ENCODE data around the gene BNIP3. TPM values are rescaled to one million over a fixed set of nuclear protein-coding genes. Genes with fewer than 3 reads are reported as not detected.

Gene BNIP3
- total and polyA plus RNA-seq, 2 of the 8 experiments (the other 6 are each of a cell fraction or from before 2014, with no cell fraction given) = 25.8 to 58.9 TPM

DNA sequence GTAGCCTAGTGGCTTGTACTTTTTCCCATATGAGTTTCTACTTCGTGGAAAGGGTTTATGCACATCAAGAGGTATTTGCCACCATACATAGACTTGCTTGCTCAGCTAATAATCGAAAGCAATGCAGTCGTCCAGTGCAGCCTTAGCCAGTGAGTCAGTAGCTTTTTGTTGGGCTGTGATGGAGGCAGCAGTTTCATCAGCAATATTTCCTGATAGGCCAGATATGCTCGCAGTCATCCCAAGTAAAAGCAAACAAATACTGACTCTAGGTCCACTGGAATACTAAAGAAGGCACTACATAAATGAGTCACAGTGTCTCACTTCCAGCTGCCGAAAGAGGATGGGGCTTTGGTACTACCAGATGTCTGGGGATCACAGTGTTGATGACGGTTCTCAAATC lies 2.1 kb upstream of the BNIP3 start:
- FAIRE-seq = no peak
- H3K27ac ChIP-seq (ENCODE audit: low read depth, low read length) = no peak overlapping the region

More for the DNA sequence above, 2.1 kb upstream of the BNIP3 start:
- Histone ChIP-seq H2AFZ (ENCODE audit: low read length) (no peak overlapping the region), H3K79me2 (ENCODE audit: control insufficient read depth in 1 of 2, insufficient read depth in 2 of 2, low read length in 2 of 2) (peaks cover 3 to 12% of the 10 kb centered on the region in 2 experiments; a peak in 2 of 4 replicates), H3K27me3 (replicated peaks in 1 of 4; ENCODE audit: control insufficient read depth in 3 of 4, extremely low read depth in 1 of 4, insufficient read depth in 3 of 4, low read length in 3 of 4) (peaks cover 8 to 29% (median 24%) of the 10 kb centered on the region in 4 experiments), H2BK20ac (ENCODE audit: low read length) (no peak overlapping the region), H3K36me3 (ENCODE audit: control insufficient read depth in 2 of 4, insufficient read depth in 4 of 4, low read length in 3 of 4) (no peaks in the 10 kb centered on the region), H3K23me2 (ENCODE audit: low read depth, low read length) (peaks cover 12% of the 10 kb centered on the region), H2BK120ac (replicated peaks; ENCODE audit: low read depth, low read length) (no peak overlapping the region), H3K9me3 (ENCODE audit: insufficient read depth in 2 of 2, low read depth in 1 of 2, low read length in 1 of 2) (peaks cover 4 to 8% of the 10 kb centered on the region in 2 experiments; a peak in 1 of 4 replicates), H4K91ac (replicated peaks; ENCODE audit: insufficient read length, low read length) (no peak overlapping the region), H2BK5ac (ENCODE audit: low read depth, low read length) (no peak overlapping the region), H4K5ac (ENCODE audit: insufficient read length, low read depth, low read length) (no peak overlapping the region), H2BK15ac (ENCODE audit: low read length) (no peak overlapping the region), H3K56ac (replicated peaks; ENCODE audit: insufficient read length, low read depth, low read length) (no peak overlapping the region), H2BK12ac (ENCODE audit: low read depth, low read length) (no peak overlapping the region), H3K14ac (ENCODE audit: insufficient read length) (no peak overlapping the region), H3K4me2 (ENCODE audit: insufficient read depth in 1 of 2, low read depth in 2 of 2, low read length in 2 of 2) (no peak overlapping the region), H3K23ac (ENCODE audit: insufficient read length) (no peak overlapping the region), H3K79me1 (ENCODE audit: low read depth, low read length) (peaks cover 6% of the 10 kb centered on the region; the same call in 1 of the 2 replicates), H3K9ac (replicated peaks in 1 of 4; ENCODE audit: extremely low read depth in 1 of 4, low read depth in 3 of 4, low read length in 3 of 4) (no peak overlapping the region), H2AK5ac (ENCODE audit: low read depth, low read length) (no peak overlapping the region), H3K18ac (ENCODE audit: extremely low read depth, low read length) (no peak overlapping the region), H4K8ac (ENCODE audit: extremely low read depth, insufficient read depth, low read length) (no peak overlapping the region), H4K20me1 (replicated peaks in 1 of 2; ENCODE audit: control insufficient read depth in 1 of 2, insufficient read depth in 2 of 2, low read length in 2 of 2) (peaks cover 8 to 10% of the 10 kb centered on the region in 2 experiments), H3K4me3 (ENCODE audit: extremely low read depth in 1 of 4, insufficient read depth in 2 of 4, low read depth in 3 of 4, low read length in 4 of 4) (no peak overlapping the region), H3K4ac (replicated peaks; ENCODE audit: insufficient read length, low read depth, low read length) (no peak overlapping the region), H3K4me1 (replicated peaks in 1 of 4; ENCODE audit: control insufficient read depth in 3 of 4, insufficient read depth in 4 of 4, low read length in 3 of 4) (peaks cover 9 to 15% (median 10%) of the 10 kb centered on the region in 4 experiments)
- no peak for DNase-seq (ENCODE audit: low read depth in 1 of 2, low spot score in 2 of 2)
- CTCF ChIA-PET (ENCODE audit: partially characterized antibody) = interaction anchor here (1.1 kb wide), 1 partner anchor 39 kb away, joined by 5 read pairs; no protein-coding TSS in a partner anchor
- POLR2A ChIA-PET (ENCODE audit: partially characterized antibody) = no interaction called here
- TF ChIP-seq SIX5 (IDR thresholded peaks at IDR 0.05; ENCODE audit: low read depth, low read length) (no peak), SIRT6 (IDR thresholded peaks at IDR 0.05; ENCODE audit: low read length) (no peak)
- whole genome bisulfite sequencing, 2 experiments (ENCODE audit: extremely low coverage in 1 of 2, insufficient coverage in 1 of 2, insufficient read length in 1 of 2, insufficient replicate concordance in 2 of 2, low coverage in 1 of 2, low lambda C conversion rate in 2 of 2, missing lambda C conversion rate in 1 of 2) = 87% methylated on average over 6 of the region's 6 CpGs; no CpG with 5 or more reads in 1 of the 2 experiments
